Forelimb muscle (tissue), 1 donor: ENCODE measurements around the gene GLOD4. TPM values are rescaled to one million over a fixed set of nuclear protein-coding genes. Genes with fewer than 3 reads are reported as not detected.
"Not testable (repeated sequence)": the region's sequence is repeated elsewhere in the genome, so short reads cannot be mapped to it uniquely, and the experiment has no call there.

Experiments used
- DNase-seq: peaks from one replicate; pipeline ENCODE4 v3.0.0-alpha.2; 2013; ENCODE audit warnings: low read depth
- polyA plus RNA-seq: library from polyadenylated mRNA; unstranded; fragments of 120-200 nt; gene quantifications from one replicate; pipeline ENCODE4 v1.2.1, GENCODE V29; 2013; ENCODE audit not compliant: insufficient read length

Gene GLOD4
- polyA plus RNA-seq, result 57.4 TPM

- peak; percentile 68 for DNase-seq
Observed at GRCh38 chr17:781805-782731, at the start of gene GLOD4, which contains the start of gene MRM3. Gene GLOD4 (minus strand): TSS chr17:782280. CDS start chr17:782255, 25 bp downstream. Gene MRM3 (plus strand): TSS chr17:782353. CDS start chr17:782379, 26 bp downstream.

- DNase-seq, result no peak
Observed at GRCh38 chr17:830950-831349, 48.9 kb upstream of the GLOD4 start.

GRCh38 chr17:830381-830780 lies 48.3 kb upstream of the GLOD4 start:
- DNase-seq, result no peak

GRCh38 chr17:829614-830013 lies 47.5 kb upstream of the GLOD4 start:
- DNase-seq, result not testable (repeated sequence)

GRCh38 chr17:828761-829160 lies 46.7 kb upstream of the GLOD4 start:
- no peak for DNase-seq

- no peak for DNase-seq
Observed at GRCh38 chr17:826778-827177, 44.7 kb upstream of the GLOD4 start.

- no peak for DNase-seq
Observed at GRCh38 chr17:825216-825615, 43.1 kb upstream of the GLOD4 start.

GRCh38 chr17:824378-824777 lies 42.3 kb upstream of the GLOD4 start:
- DNase-seq, result no peak

- DNase-seq, result no peak
Observed at GRCh38 chr17:823501-823902, 41.4 kb upstream of the GLOD4 start.

GRCh38 chr17:819251-819650 lies 37.2 kb upstream of the GLOD4 start:
- DNase-seq, result no peak

- no peak for DNase-seq
Observed at GRCh38 chr17:814371-814770, 32.3 kb upstream of the GLOD4 start.

- DNase-seq, result no peak
Observed at GRCh38 chr17:812638-813204, 30.6 kb upstream of the GLOD4 start.

- DNase-seq, result no peak
Observed at GRCh38 chr17:811051-811784, 29.1 kb upstream of the GLOD4 start.

GRCh38 chr17:807523-808294 lies 25.6 kb upstream of the GLOD4 start:
- no peak for DNase-seq

GRCh38 chr17:806781-807522 lies 24.9 kb upstream of the GLOD4 start:
- no peak for DNase-seq

- DNase-seq, result no peak
Observed at GRCh38 chr17:806346-806745, 24.3 kb upstream of the GLOD4 start.

GRCh38 chr17:805886-806285 lies 23.8 kb upstream of the GLOD4 start:
- DNase-seq, result not testable (repeated sequence)

- no peak for DNase-seq
Observed at GRCh38 chr17:804541-805435, 22.7 kb upstream of the GLOD4 start.
